ENCODE data around the gene DDA1. TPM values are rescaled to one million over a fixed set of nuclear protein-coding genes. Genes with fewer than 3 reads are reported as not detected.

The DDA1 gene
- total RNA-seq, 2 experiments from 2014 or later: 47.7 to 58.9 TPM

DNA sequence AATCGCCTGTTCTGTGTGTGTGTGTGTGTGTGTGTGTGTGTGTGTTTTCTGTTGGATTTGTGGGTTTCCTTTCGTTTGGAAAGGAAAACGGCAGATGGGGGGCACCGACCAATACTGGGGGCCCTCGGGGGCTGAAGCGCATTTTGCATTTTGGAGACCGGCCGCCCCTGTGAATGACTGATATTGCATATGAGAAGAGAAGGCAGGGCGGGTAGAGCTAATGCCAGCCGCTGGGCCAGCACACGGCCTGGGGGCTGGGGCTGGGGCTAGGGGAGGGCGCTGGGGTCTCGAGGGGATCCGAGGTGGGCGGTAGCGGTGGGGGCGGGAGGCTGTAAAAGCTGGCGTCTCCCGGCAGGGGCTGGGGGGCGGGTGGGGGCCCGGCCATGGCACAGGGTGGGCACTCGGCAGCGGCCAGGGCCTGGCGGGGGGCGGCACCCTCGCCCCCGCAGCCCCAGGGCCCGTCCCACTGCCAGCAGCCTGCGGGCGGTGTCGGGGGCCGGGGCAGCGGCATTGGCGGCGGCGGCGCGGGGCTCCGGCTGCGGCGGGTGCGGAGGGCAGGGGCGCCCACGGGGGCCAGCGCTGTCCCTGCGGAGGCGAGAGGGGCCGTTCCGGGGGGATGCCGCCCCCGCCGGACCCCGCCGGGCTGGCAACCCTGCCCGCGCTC, 14.1 kb downstream of the DDA1 start:
- CTCF ChIA-PET: interaction anchor here (0.7 kb wide), 1 partner anchor 66 kb away, joined by 3 read pairs; no protein-coding TSS in a partner anchor
- Mint-ChIP-seq H3K27me3 (peaks cover 5% of the 10 kb centered on the region), H3K27ac (no peak overlapping the region), H3K36me3 (peaks cover 10% of the 10 kb centered on the region), H3K4me3 (no peak overlapping the region), H3K9me3 (ENCODE audit: low read depth) (no peaks in the 10 kb centered on the region), H3K4me1 (no peaks in the 10 kb centered on the region)
- DNase-seq (no peak), ATAC-seq (no peak)

DNA sequence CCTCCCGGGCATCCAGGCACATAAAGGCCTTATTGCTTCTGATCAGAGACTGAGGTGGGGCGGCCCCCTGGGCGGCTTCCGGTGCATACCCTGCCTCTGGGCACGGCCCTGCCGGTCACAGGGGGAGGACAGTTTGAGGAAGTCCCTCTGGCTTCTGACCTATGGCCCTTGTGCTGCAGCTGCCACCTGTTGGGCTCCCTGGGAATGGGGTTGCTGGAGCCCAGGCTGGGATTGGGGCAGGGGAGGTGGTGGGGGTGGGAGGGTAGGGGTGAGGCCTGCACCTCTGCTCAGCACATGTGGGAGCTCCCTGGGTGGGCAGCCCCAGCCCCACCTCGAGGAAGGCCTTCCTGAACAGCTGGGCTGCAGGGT, 14.6 kb downstream of the DDA1 start:
- H3K27me3 Mint-ChIP-seq: peaks cover 5% of the 10 kb centered on the region

DNA sequence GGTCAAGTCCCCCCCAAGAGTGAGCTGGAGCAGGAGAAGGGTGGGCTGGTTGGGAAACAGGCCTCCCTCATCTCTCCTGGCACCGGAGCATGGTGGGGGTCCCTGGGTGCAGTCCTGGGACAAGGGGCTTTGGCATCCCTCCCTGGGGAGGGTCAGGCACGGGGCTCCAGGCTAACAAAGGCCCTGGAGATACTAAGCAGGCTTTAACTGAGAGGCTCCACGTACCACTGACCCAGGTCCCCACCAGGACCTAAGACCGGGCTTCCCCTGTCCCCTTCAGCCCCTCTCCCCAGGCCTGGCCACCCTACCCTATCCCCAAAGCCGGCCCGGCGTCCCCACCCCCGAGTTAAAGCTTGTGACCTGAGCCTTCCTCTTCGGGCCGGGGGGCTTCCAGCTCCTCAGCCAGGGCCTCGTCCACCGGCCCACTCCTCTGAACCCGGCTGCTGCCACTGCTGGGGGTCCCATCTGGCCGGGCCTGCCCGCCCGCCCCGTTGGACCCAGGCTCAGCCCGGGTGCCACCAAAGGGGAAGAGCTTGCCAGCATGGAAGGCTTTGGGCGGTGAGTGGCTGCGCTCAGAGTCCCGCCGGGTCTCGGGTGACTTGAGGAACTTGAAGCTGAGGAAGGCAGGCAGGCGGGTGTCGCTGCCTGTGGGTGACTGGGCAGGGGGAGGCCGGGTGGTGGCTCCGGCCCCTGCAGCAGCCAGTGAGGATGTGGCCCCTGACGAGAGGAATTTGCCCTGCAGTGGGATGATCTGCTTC, 15.2 kb downstream of the DDA1 start:
- no peak overlapping the region for H3K4me3 Mint-ChIP-seq
- CTCF ChIA-PET: interaction anchor here (0.7 kb wide), 1 partner anchor 408 kb away, joined by 3 read pairs; no protein-coding TSS in a partner anchor
- peaks cover 10% of the 10 kb centered on the region for H3K36me3 Mint-ChIP-seq
- DNase-seq: no peak
- no peak for ATAC-seq
- H3K27ac Mint-ChIP-seq: no peak overlapping the region
- H3K9me3 Mint-ChIP-seq (ENCODE audit: low read depth): no peaks in the 10 kb centered on the region
- peaks cover 8% of the 10 kb centered on the region for H3K27me3 Mint-ChIP-seq
- peaks cover 2% of the 10 kb centered on the region for H3K4me1 Mint-ChIP-seq

More for the DNA sequence above, 14.6 kb downstream of the DDA1 start:
- CTCF ChIA-PET: interaction anchor here (0.7 kb wide), 1 partner anchor 65 kb away, joined by 3 read pairs; no protein-coding TSS in a partner anchor
- peaks cover 10% of the 10 kb centered on the region for H3K36me3 Mint-ChIP-seq
- ATAC-seq (no peak), DNase-seq (no peak)
- H3K4me3 Mint-ChIP-seq: no peak overlapping the region
- H3K4me1 Mint-ChIP-seq: no peaks in the 10 kb centered on the region
- H3K27ac Mint-ChIP-seq: no peak overlapping the region
- H3K9me3 Mint-ChIP-seq (ENCODE audit: low read depth): no peaks in the 10 kb centered on the region

DNA sequence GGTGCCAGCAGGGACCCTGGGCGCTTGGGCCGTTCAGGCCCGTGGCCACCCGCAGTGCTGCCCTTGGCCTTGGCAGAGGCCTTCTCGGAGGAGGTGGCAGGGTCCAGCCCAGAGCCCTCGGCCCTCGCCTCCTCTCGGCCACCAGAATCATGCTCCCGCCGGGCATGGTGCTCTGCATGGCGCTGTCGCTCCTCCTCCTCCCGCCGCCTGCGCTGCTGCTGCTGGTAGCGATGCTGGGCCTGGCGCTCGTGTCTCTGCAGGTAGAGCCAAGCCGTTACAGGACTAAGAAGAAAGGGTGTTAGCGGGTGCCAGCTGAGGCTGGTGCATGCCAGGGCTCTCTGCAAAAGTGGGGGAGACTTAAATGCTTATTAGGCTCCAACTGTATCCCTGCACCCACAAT, 15.8 kb downstream of the DDA1 start:
- CTCF ChIA-PET: interaction anchor here (0.7 to 1.5 kb wide), 2 partner anchors 16 to 408 kb away, joined by 3 to 5 read pairs; partner anchors contain the start of gene DDA1
- DNase-seq (no peak), ATAC-seq (no peak)
- Mint-ChIP-seq H3K36me3 (peaks cover 5% of the 10 kb centered on the region), H3K27me3 (peaks cover 14% of the 10 kb centered on the region), H3K9me3 (ENCODE audit: low read depth) (no peaks in the 10 kb centered on the region), H3K4me3 (no peak overlapping the region), H3K4me1 (peaks cover 6% of the 10 kb centered on the region), H3K27ac (no peak overlapping the region)

DNA sequence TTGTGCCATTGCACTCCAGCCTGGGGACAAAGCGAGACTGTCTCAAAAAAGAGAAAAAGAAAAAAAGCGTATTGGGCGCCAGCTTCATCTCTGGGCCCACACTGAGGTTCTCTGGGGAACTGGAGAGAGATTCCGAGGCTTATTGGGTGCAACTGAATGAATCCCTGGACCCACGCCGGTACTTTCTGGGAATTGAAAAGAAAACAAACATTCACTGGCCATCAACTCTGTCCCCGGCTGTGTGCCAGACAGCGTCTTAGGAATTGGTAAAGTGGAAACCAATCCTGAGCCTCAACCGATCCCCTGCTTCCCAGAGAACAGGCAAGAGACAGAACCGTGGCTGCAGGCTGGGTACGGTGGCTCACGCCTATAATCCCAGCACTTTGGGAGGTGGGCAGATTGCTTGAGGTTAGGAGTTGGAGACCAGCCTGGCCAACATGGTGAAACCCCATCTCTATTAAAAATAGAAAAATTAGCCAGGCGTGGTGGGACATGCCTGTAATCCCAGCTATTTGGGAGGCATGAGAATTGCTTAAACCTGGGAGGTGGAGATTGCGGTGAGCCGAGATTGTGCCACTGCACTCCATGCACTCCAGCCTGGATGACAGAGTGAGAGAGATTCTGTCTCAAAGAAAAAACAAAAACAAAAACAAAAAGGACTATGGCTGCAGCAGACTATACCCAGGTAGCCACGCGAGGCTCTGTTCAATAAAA, 16.7 kb downstream of the DDA1 start:
- Mint-ChIP-seq H3K9me3 (ENCODE audit: low read depth) (no peaks in the 10 kb centered on the region), H3K27me3 (peaks cover 20% of the 10 kb centered on the region), H3K4me3 (no peak overlapping the region), H3K27ac (no peak overlapping the region), H3K4me1 (peaks cover 6% of the 10 kb centered on the region), H3K36me3 (peaks cover 4% of the 10 kb centered on the region)
- ATAC-seq (no peak), DNase-seq (no peak)
- CTCF ChIA-PET: interaction anchor here (1.0 to 1.6 kb wide), 3 partner anchors 17 to 65 kb away, joined by 3 to 5 read pairs (median 4); partner anchors contain the start of gene DDA1

DNA sequence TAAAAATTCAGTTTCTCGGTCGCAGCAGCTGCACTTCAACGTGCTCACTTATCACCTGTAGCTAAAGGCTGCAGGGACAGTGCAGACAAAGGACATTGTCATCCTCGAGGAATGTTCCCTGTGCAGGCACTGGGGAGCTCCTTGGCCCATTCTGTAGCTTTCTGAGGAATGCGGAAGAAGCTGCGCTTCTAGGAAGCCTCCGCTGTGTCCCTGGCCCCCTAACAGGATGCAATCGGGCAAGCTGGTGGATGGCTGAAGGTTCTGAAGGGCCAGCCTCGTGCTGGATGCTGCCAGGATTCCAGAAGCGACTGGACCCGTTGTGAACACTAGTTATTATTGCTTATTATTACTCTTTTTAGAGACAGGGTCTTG, 17.2 kb downstream of the DDA1 start:
- ATAC-seq (no peak), DNase-seq (no peak)
- Mint-ChIP-seq H3K36me3 (peaks cover 4% of the 10 kb centered on the region), H3K9me3 (ENCODE audit: low read depth) (no peaks in the 10 kb centered on the region), H3K4me3 (no peak overlapping the region), H3K27ac (no peak overlapping the region), H3K27me3 (peaks cover 20% of the 10 kb centered on the region), H3K4me1 (peaks cover 6% of the 10 kb centered on the region)
- CTCF ChIA-PET: interaction anchor here (1.0 to 1.6 kb wide), 3 partner anchors 18 to 65 kb away, joined by 3 to 5 read pairs (median 4); partner anchors contain the start of gene DDA1

DNA sequence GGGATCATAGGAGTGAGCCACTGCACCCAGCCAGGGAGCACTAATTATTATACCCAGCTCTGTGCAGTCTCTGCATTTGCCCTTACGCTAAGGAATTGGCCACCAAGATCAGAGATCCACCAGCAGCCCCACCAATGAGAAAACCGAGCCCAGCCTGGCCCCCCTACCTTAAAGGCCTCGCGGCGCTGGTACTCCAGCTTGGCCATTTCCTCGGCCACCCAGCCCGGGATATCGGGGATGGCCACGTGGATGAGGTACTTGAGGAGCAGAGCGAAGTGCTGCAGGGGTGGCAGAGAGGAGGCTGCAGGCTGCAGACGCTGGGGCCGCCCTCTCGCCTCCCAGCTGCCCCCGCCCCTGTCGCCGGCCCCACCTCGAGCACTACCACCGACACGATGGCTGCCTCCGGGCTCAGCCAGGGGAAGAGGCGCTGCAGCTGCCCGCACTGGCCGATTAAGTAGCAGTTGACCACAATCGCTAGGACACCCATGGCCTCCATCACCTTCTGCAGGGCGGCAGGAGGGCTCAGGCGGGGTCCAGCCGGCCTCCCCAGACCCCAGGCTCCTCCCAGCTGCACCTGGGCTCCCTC, 17.8 kb downstream of the DDA1 start:
- no peak overlapping the region for H3K27ac Mint-ChIP-seq
- ATAC-seq (no peak), DNase-seq (no peak)
- no peaks in the 10 kb centered on the region for H3K9me3 Mint-ChIP-seq (ENCODE audit: low read depth)
- H3K36me3 Mint-ChIP-seq: peaks cover 4% of the 10 kb centered on the region
- peaks cover 20% of the 10 kb centered on the region for H3K27me3 Mint-ChIP-seq
- CTCF ChIA-PET: interaction anchor here (1.0 to 1.6 kb wide), 2 partner anchors 35 to 66 kb away, joined by 3 to 4 read pairs; no protein-coding TSS in a partner anchor
- H3K4me3 Mint-ChIP-seq: no peak overlapping the region
- peaks cover 6% of the 10 kb centered on the region for H3K4me1 Mint-ChIP-seq

DNA sequence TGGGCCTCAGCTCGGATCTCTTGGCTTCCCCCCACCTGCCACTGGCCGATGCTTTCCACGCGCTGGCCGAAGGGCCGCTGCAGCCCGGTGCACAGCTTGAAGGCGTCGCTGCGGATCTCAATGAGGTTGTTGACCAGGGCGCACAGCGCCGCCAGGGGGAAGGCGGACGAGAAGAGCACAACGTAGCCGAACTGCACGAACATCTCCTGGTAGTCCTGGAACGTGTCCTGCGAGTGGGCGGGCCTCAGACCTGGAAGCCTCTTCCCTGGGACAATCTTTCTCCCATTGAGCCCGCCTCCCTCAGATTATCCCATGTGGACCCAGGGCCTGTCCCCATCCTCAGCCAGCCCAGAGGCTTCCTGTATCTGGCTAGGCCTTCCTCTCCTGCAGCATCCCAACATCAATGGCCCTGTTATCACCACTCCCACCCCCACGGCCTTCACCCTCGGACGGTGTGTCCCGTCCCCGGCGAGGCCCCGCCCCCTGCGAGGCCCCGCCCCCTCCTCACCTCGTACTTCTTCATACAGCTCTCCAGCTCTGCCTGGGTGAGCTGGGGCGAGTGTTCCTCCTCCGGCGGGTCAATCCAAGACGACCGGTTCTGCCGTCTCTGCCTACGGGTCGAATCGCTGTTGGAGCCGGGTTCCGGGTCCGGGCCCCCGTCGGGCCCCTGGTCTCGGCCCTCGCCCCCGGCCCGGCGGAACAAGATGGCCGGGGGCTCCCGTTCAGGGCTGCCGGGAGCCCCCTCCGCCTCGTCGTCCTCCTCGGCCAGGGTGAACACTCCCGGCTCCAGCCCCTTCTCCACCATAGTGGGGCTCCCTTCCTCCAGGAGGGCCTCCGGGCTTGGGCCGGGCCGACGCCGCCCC, 18.5 kb downstream of the DDA1 start:
- ATAC-seq (peak; percentile 64), DNase-seq (no peak)
- Mint-ChIP-seq H3K27me3 (peaks cover 20% of the 10 kb centered on the region), H3K4me3 (peak overlapping the region; percentile 22), H3K36me3 (peaks cover 3% of the 10 kb centered on the region), H3K4me1 (peaks cover 8% of the 10 kb centered on the region), H3K27ac (no peak overlapping the region), H3K9me3 (ENCODE audit: low read depth) (no peaks in the 10 kb centered on the region)
- CTCF ChIA-PET: interaction anchor here (1.0 to 1.6 kb wide), 2 partner anchors 20 to 35 kb away, joined by 3 to 4 read pairs; no protein-coding TSS in a partner anchor

DNA sequence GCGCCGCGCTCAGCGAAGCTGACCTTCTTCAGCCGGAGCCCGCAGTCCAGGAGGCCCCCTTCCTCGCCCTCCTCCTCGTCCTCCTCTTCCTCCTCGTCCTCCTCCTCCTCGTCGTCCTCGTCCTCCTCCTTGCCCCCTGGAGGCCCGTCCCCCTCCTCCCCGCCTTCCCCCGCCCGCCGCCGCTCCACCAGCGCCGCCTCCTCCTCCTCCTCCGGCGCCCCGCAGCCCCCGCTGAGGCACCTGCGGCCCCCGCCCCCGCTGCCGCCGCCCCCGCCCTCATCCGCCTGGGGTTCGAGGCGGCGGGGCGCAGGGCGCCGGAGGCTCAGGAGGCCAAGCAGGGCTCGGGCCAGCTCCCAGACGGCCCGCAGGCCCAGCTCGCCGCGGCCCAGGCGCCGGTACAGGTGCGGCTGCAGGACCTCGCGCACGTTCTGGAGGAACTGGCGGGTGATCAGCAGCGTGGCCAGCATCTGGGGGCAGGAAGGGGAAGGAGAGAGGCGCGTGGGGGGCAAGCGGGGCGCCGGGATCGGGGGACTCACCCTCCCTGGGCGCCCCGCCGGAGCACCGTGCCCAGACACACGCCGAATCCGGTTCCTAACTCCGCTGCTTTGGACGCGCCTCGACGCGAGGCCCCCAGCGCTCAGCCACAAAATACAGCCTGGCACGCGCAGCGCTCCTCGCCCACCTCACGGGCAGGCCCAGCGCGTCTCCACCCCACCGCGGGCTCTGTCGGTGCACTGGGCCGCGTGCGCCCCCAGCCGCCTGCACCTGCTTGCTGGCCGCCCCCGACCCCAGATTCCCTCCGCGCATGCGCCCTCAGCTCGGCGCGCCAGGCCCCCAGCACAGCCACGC, 19.4 kb downstream of the DDA1 start:
- no peaks in the 10 kb centered on the region for H3K9me3 Mint-ChIP-seq (ENCODE audit: low read depth)
- ATAC-seq (peak; percentile 17), DNase-seq (no peak)
- no peak overlapping the region for H3K4me3 Mint-ChIP-seq
- H3K27me3 Mint-ChIP-seq: peaks cover 20% of the 10 kb centered on the region
- H3K4me1 Mint-ChIP-seq: peaks cover 15% of the 10 kb centered on the region
- no peak overlapping the region for H3K27ac Mint-ChIP-seq
- peaks cover 6% of the 10 kb centered on the region for H3K36me3 Mint-ChIP-seq
- CTCF ChIA-PET: interaction anchor here (1.0 kb wide), 1 partner anchor 21 kb away, joined by 3 read pairs; no protein-coding TSS in a partner anchor

DNA sequence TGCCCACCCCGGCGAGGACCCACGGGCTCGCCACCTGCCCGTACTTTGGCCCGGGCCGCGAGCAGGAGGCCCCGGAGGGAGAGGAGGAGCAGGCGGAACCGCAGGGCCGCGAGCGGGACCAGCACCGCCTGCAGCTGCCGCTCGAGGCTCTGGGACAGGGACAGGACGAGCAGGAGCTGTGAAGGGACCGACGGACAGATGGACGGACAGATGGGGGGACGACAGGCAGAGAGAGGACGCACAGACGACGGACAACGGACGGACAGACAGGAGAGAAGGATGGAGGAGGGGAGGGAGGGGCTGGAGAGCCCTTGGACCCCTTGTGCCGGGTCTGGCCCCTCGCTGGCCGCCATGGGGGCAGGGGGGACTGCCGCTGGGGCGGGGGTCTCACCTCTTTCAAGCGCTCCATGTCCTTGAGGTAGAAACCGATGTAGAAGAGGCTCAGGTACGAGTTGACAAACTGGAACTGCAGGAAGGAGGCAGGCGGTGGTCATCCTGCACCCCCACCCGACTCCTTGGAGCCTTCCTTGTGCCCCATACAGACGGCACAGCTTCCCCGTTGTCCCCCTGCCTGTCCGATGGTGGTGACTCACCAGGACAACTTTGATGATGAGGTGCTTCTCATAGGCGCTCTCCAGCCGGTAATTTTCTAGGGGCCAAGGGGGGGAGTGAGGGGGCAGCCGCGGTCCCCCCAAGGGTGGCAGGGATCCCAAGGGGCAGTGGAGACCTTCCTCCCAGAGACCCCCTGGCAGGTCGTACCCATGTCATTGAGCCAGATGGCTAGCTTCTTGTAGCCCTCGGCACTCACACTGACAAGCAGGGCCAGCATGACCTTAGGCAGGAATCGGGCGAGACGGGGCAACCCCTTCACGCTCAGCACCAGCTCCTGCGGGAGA, 20.3 kb downstream of the DDA1 start:
- peaks cover 18% of the 10 kb centered on the region for H3K4me1 Mint-ChIP-seq
- H3K4me3 Mint-ChIP-seq: no peak overlapping the region
- no peak overlapping the region for H3K27ac Mint-ChIP-seq
- H3K36me3 Mint-ChIP-seq: peaks cover 8% of the 10 kb centered on the region
- CTCF ChIA-PET: interaction anchor here (1.0 kb wide), 1 partner anchor 22 kb away, joined by 3 read pairs; no protein-coding TSS in a partner anchor
- no peak for DNase-seq
- no peaks in the 10 kb centered on the region for H3K9me3 Mint-ChIP-seq (ENCODE audit: low read depth)
- no peak for ATAC-seq
- H3K27me3 Mint-ChIP-seq: peaks cover 20% of the 10 kb centered on the region

Data from activated CD8-positive, alpha-beta memory T cell treated with anti-CD3 and anti-CD28 coated beads, Interleukin-2, amount 10 ng/mL, durations not matched to agents 7 days and 5 days (primary cell).